Stimulated activated CD4-positive, alpha-beta T cell treated with anti-CD3 and anti-CD28 coated beads, Interleukin-1b, Interleukin-23, amount 100 ng/mL, for 24 hours (primary cell): ENCODE measurements around the gene KCTD4.

Experiments
- DNase-seq, 4 experiments: peaks; one replicate each; pipeline ENCODE4 v3.0.0-alpha.2; 2020; ENCODE audit warnings: low read depth in 4 of 4, low spot score in 1 of 4

Gene KCTD4

DNA sequence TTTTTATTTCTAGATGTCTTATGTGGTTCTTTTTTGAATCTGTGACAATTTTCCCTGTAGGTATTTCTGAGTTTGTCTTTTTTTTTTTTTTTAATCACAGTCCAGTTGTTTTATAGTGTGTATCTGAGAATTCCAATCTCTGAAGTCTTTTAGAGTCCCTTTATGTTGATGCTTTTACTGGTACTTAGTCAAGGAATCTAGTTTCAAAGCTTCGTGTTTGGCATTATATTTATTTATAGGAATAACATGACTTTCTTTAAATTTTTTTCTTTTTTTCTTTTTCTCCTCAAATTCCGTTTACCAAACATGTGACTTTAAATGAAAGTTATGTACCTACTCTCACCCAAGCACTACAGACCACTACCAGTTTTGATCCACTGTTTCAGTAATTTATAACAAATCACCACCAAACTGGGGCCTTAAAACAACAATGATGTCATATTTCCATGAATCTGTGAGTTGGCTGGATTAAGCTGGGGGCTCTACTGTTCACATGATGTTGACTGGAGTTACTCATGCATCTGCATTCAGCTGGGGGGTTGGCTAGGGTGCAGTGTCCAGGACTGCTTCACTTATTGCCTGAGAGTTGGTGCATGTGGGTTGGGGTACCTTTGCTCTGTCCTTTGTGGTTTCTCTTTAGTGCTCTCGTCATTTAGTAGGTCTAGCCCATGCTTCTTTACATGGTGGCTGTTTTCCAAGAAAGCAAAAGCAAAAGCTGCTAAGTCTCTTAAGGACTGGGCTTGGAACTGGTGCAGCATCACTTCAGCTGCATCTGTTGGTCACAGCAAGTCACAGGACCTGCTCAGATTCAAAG is 22.3 kb downstream of the KCTD4 start:
- DNase-seq, result no peak

DNA sequence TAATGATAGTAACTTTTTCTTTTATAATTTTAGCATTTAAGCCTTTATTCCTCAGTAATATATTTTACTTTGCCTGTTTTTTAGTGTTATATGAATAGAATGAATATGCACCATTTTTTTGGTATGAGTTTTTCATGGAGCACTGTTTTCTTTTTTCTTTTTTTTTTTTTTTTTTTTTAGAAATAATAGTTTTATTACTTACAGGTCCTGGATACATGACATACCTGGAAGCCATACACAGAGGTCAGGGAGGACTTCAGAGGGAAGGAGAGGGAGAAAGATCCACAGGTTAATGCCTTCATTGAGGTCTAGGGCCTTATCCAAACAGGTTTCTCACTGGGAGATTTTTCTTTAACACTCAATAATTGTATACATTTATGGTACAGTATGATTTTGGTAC is 26.4 kb downstream of the KCTD4 start:
- no peak for DNase-seq

DNA sequence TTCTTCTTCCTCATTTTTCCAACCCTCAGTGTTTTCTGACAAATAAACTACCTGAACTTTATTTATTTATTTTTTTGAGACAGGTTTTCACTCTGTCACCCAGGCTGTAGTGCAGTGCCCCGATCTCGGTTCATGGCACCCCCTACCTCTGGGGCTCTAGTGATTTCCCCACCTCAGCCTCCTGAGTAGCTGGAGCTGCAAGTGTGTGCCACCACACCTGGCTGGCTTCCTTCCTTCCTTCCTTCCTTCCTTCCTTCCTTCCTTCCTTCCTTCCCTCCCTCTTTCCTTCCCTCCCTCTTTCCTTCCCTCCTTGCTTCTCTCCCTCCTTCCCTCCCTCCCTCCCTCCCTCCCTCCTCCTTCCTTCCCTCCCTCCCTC is 32.3 kb downstream of the KCTD4 start:
- no peak for DNase-seq

DNA sequence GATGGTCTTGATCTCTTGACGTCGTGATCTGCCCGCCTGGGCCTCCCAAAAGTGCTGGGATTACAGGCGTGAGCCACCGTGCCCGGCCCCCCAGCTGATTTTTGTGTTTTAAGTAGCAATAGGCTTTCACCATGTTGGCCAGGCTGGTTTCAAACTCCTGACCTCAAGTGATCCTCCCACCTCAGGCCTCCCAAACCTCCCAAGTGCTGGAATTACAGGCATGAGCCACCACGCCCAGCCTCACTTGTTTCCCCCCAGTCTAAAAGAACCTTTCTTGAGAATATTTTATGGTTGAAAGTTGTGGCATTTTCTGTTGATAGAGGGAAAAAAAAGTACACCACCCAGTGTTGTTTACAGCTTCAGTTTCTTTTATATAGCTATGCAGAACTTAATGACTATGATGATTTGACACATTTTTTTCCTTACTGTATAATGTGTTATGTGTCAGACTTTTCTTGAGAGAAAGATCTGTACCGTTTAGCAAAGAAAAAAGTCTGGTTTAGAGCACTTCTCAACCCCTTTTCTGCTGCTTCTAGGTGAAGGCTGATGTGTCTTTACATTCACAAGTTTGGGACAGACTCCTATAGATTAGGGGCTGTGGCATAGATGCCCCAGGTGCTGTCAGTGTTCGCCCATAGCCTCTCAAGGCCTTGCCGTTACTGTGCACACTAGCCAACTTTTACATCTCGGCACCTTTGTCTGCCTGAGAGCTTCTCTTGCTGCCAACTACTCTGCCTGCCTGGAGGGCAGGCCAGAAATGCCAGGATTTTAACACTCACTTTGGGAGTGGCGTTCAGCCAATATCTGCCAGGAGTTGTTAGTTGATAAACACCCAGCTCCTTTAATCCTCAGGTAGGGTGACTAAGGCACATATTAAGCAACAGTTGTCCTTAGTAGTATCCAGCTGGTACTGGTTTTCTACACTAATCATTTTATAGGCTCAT is 33.0 kb downstream of the KCTD4 start:
- DNase-seq, result no peak

DNA sequence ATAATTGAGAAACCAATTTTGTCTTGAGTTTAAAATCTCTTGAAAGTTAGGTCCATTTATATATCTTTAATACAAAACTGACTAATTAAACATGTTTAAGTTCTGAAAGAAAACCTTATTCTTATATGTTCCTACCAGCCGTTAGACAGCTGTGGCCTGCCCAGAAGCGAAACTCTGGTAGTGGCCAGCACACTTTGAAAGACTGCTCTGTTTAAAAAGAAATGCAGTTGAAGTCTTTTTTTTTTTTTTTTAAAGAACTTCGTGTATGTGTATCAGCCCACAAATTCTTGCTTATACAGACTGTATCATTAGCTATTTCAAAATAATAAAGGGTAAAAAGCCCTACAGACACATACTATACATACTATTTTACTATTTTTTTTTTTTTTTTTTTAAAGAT is 34.0 kb downstream of the KCTD4 start:
- DNase-seq, result no peak

DNA sequence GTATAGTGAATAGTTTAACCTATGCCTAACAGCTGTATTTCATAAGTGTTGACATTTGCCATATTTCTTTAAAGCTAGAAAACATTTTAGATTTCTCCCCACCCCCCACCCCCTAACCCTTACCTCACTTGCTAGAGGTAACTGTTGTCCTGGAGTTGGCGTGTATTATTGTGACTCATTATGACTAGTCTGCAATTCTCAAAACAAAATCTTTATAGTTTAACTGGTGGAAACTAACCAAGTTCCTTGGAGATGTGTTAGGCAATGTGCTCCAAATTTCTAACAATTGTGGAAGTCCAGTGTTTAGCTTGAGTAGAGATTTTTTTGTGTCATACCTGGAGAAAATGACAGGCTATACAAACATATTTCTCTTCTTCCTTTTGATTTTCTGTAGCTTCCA is 38.0 kb downstream of the KCTD4 start:
- DNase-seq, result no peak

DNA sequence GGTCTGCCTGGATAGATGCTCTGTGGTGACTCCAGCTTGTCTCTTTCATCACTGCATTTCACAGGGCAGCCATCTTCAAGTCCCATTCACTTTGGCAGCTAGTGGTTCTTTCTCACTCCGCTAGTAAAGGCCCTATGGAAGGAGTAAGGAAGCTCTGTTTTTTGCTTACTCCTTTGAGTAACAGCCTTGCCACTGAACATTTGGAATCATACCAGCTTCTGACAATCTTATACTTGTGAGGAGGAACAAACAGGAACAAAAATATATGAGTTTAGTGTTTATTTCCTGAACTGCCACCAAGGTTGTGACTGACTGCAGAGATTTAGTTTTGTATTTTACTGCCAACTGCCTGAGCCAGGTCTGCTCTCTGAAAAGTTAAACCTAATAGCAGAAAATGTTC is 38.7 kb downstream of the KCTD4 start:
- DNase-seq, result no peak

DNA sequence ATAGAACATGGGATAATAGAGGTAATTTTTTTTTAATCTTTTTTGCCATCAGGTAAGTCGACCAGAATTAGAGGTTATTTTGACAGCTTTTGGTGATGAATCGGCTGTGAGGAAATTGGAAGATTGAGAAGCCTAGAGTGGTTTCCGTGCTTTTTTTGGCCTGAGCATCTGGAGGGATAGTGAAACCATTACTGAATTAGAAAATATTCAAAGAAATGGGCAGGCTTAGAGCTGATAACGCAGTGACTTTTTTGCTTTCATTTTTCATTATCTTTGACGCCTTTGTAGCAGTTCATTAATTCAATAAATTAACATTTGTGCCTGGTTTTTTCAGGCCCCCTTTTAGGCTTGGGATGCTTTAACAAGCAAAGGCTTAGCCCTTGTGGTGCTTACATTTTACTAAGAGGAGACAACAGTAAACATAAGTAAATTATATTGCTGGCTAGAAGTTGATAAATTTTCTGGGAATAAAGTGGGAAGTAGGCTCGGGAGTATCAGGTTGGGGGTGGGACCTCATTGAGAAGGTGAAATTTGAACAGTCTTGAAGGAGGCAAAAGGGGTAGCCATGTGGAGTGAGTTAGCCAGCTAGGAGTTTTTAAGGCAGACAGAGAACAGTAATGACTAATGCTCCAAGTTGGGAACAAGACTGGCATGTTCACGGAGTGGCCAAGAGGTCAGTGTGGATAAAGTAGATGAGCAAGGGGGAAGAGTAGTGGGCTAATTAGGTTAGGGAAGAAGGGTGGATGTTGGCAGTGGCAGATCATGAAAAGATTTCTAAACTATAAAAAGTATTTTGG is 44.1 kb downstream of the KCTD4 start:
- no peak for DNase-seq

DNA sequence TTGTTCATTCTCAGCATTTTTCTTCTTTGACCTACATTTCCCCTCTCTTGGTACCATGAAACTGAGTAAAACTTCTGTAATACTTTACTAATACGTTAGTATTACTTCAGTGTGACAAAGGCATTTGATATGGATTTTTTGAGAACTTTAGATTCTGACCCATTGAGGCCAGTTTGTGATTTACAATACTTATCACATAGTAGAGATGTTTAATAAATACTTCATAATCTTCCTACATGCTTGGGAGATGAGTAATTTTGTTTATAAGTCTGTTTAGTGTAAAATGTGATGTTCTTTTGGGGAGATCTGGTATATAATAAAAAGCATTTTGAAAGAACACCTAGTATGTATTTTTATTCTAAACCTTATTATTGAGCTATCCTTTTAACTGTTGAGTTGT is 50.9 kb downstream of the KCTD4 start:
- no peak for DNase-seq

DNA sequence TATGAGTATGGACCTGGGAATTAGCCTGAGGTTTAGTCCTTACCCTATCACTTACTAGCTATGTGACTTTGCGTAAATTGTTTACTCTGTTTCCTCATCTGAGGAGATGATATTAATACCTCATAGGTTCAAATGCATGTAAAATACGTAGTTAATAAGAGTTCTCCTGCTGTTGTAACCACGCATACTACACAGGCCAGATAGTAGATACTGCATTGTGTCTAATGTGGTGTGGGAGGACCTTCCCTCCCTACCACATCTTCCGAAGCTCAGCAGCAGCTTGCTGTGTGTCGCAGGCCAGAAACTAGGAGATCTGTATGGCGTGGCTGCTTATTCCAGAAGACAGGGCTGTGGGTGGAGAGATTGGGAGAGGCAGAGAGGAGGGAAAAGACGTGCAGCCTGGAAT is 57.5 kb downstream of the KCTD4 start:
- DNase-seq, result no peak
